HAP-1 (cell line): ENCODE data around the gene BPIFB3.

Experiments
- DNase-seq, 2 experiments: peaks; one replicate each; pipeline ENCODE4 v3.0.0-alpha.2; 2016 to 2020; ENCODE audit warnings: low spot score in 2 of 2
- H3K27me3 ChIP-seq: fragments of 250-450 bp; sonication (Bioruptor Pico); 2 replicates; pipeline ENCODE4 v1.5.1; 2020; ENCODE audit warnings: low read depth, mild to moderate bottlenecking, moderate library complexity
- H3K36me3 ChIP-seq: fragments of 250-450 bp; sonication (Bioruptor Pico); replicated peaks from 2 replicates; pipeline ENCODE4 v1.5.1; 2020; ENCODE audit warnings: mild to moderate bottlenecking
- H3K4me1 ChIP-seq: fragments of 250-450 bp; sonication (Bioruptor Pico); 2 replicates; pipeline ENCODE4 v1.5.1; 2020; ENCODE audit warnings: mild to moderate bottlenecking
- H3K4me3 ChIP-seq: fragments of 250-450 bp; sonication (Bioruptor Pico); 2 replicates; pipeline ENCODE4 v1.5.1; 2020; ENCODE audit warnings: mild to moderate bottlenecking, moderate library complexity
- H3K9me3 ChIP-seq: fragments of 250-450 bp; sonication (Bioruptor Pico); 2 replicates; pipeline ENCODE4 v1.5.1; 2020; ENCODE audit warnings: mild to moderate bottlenecking, moderate library complexity
- in situ Hi-C: fragments of 300-500 bp; cut with MboI; formaldehyde crosslinking; loops from 3 replicates; pipeline ENCODE4 v1.14.3; 2020; ENCODE audit warnings: low sequenced_read_pairs, inconsistent platforms, mixed read lengths

BPIFB3 gene

DNA sequence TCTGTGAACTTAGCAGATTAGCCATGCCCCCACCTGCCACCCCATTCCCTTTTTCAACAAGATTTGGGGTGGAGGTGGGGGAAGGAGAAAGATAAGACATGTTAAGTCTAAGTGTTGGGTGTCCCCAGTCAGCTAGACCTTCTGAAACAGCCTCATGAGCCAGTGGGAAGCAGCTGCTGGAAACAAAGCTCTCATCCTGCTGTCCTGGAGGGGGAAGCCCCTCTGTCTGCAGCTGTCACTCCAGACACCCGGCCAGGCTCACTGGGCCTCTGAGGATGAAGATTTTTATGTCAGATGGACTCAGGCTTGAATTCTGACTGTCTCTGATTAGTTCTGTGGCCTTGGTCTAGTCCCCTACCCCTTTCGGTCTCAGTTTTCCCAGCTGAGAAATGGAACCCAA lies 1.1 kb downstream of the BPIFB3 start:
- Histone ChIP-seq H3K4me3 (no peak overlapping the region), H3K36me3 (no peaks in the 10 kb centered on the region), H3K4me1 (no peaks in the 10 kb centered on the region), H3K9me3 (no peaks in the 10 kb centered on the region), H3K27me3 (no peaks in the 10 kb centered on the region)
- DNase-seq: no peak
- in situ Hi-C loops: no loop called here

- H3K4me1 ChIP-seq: no peaks in the 10 kb centered on the region
- no peaks in the 10 kb centered on the region; the same call in 1 of the 2 replicates for H3K27me3 ChIP-seq
- no peaks in the 10 kb centered on the region for H3K9me3 ChIP-seq
- no peak overlapping the region for H3K4me3 ChIP-seq
- no peak for DNase-seq
- no peaks in the 10 kb centered on the region for H3K36me3 ChIP-seq
- in situ Hi-C loops: no loop called here
Observed at GRCh38 chr20:33059136-33059535, 5.4 kb downstream of the BPIFB3 start.

- Histone ChIP-seq H3K36me3 (no peaks in the 10 kb centered on the region), H3K4me1 (no peaks in the 10 kb centered on the region), H3K9me3 (no peaks in the 10 kb centered on the region), H3K27me3 (no peaks in the 10 kb centered on the region; the same call in 1 of the 2 replicates), H3K4me3 (no peak overlapping the region)
- DNase-seq: no peak
- in situ Hi-C loops: no loop called here
Observed at GRCh38 chr20:33059741-33060390, 6.2 kb downstream of the BPIFB3 start.

- Histone ChIP-seq H3K27me3 (no peaks in the 10 kb centered on the region; the same call in 1 of the 2 replicates), H3K9me3 (no peaks in the 10 kb centered on the region), H3K4me3 (no peak overlapping the region), H3K36me3 (no peaks in the 10 kb centered on the region), H3K4me1 (no peaks in the 10 kb centered on the region)
- DNase-seq: no peak
- in situ Hi-C loops: no loop called here
Observed at GRCh38 chr20:33061658-33062028, 7.9 kb downstream of the BPIFB3 start.

DNA sequence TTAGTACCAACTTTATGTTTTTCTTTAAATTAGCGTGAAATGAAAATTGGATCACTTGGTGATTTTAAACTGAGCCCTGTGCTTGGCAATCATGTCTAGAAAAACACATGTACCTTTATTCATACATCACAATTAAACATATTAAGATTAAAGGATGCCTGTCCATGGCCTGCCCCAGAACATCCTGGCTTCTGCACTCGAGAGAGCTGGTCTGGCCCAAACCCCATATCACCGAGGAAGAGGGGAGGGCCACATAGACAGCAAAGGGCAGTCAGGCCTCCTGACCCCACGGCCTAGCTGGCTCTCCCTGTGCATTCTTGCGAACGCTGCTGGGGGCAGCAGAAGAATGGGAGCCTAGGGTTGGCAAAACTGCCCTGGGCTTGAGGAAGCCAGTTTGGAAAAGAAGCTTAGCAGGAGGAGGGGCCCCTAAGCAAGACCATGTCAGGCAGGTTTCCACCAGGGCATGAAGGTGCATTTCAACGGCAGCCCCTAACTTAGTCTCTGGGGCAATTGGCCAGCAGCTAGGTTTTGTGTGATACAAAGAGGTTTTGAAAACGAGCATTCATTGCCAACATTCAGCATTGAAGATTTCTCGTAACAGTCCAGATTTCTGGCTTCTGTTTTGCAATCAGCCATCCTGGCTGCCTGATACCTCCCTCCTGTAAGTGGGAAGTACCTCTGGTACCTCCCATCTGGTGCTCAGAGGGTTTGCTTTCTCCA lies 8.6 kb downstream of the BPIFB3 start:
- H3K36me3 ChIP-seq: no peaks in the 10 kb centered on the region
- no peaks in the 10 kb centered on the region; the same call in 1 of the 2 replicates for H3K27me3 ChIP-seq
- no peaks in the 10 kb centered on the region for H3K4me1 ChIP-seq
- no peak overlapping the region for H3K4me3 ChIP-seq
- DNase-seq: no peak
- in situ Hi-C loops: no loop called here
- H3K9me3 ChIP-seq: no peaks in the 10 kb centered on the region

DNA sequence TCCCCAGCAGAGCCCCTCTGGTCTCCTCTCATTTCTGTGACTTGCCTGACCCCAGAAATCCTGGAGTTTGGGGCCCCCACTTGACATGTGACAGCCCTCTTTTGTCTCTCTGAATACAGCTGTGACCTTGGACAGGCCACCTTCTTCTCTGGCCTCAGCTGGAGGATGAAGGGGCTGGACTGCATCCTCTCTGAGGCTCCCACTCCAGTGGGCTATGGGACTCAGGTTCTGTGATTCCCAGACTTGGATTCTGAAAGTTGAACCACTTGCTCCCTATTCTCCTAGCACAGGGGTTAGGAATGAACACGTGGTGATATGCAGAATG lies 9.1 kb downstream of the BPIFB3 start:
- H3K4me3 ChIP-seq: no peak overlapping the region
- no peak for DNase-seq
- H3K36me3 ChIP-seq: no peaks in the 10 kb centered on the region
- H3K27me3 ChIP-seq: no peaks in the 10 kb centered on the region; the same call in 1 of the 2 replicates
- in situ Hi-C loops: no loop called here
- H3K4me1 ChIP-seq: no peaks in the 10 kb centered on the region
- no peaks in the 10 kb centered on the region for H3K9me3 ChIP-seq

GRCh38 chr20:33063271-33063670 lies 9.6 kb downstream of the BPIFB3 start:
- no peaks in the 10 kb centered on the region; the same call in 1 of the 2 replicates for H3K27me3 ChIP-seq
- in situ Hi-C loops: no loop called here
- H3K36me3 ChIP-seq: no peaks in the 10 kb centered on the region
- no peak for DNase-seq
- H3K9me3 ChIP-seq: no peaks in the 10 kb centered on the region
- no peak overlapping the region for H3K4me3 ChIP-seq
- H3K4me1 ChIP-seq: no peaks in the 10 kb centered on the region

DNA sequence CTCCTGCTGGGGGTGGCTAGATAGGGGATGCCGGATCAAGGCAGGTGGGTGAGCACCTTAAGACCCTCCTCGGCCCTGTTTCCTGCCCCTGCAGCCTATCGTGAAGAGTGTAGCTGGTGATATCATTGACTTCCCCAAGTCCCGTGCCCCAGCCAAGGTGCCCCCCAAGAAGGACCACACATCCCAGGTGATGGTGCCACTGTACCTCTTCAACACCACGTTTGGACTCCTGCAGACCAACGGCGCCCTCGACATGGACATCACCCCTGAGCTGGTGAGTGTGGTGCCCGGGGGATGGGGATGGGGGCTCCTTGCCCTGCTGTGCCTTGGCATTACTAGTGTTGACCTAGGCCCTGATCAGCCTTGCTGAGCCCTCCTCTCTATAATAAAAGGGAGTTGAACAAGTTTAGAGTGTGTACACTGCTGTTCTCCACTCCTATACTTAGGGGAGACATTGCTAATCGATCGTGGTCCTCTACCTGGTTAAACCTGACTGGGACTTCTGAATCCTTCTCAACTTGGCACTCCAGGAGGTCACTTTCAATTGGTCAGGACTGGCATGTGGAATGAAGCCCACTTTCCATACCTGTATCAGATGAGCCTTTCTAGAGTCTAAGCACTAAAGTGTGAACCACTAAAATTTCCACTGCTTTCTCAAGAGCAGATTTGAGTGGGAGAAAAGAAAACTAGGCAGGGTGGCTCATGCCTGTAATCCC lies 11.0 kb downstream of the BPIFB3 start:
- no peak overlapping the region for H3K4me3 ChIP-seq
- no peaks in the 10 kb centered on the region for H3K36me3 ChIP-seq
- no peaks in the 10 kb centered on the region for H3K4me1 ChIP-seq
- in situ Hi-C loops: no loop called here
- no peak for DNase-seq
- no peaks in the 10 kb centered on the region for H3K9me3 ChIP-seq
- H3K27me3 ChIP-seq: no peaks in the 10 kb centered on the region; the same call in 1 of the 2 replicates

DNA sequence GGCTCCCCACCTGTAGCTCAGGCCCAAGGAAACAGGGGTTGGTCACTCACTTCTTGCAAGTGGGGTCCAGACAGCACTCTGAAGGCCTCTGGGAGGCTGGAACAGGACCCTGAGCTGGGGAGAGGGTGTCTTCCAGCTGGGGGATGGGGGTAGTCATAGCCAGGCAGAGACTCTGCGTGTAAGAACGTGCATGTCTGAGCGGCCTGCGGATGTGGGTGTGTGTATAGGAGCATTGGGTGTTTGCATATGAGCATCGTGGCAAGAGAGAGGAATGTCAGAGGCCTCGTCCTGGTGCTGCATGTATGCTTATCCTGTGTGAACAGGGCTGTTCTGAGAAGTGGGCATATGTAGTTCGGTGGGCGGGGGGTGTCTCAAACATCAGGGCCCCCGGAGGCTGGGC lies 12.1 kb downstream of the BPIFB3 start:
- in situ Hi-C loops: no loop called here
- no peaks in the 10 kb centered on the region for H3K36me3 ChIP-seq
- DNase-seq: no peak
- no peaks in the 10 kb centered on the region for H3K4me1 ChIP-seq
- no peaks in the 10 kb centered on the region; the same call in 1 of the 2 replicates for H3K27me3 ChIP-seq
- H3K4me3 ChIP-seq: no peak overlapping the region
- H3K9me3 ChIP-seq: no peaks in the 10 kb centered on the region

DNA sequence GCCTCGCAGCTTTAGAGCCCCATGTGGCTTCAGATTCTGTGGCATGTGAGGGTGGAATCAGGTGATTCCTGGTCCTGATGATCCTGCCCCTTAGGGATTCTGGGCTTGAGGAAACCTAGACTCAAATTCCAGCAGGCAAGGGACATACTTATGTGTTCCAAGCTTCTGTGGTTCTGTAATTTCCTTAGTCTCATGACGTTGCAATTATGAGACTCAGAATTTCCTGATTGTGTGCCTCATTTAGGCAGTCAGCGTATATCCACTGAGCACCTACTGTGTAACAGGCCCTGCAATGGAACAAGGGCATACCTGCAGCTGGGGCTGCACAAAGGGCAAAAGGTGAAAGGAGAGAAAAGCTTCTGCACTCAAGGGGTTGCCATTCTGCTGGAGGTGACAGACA lies 14.1 kb downstream of the BPIFB3 start:
- Histone ChIP-seq H3K4me1 (no peaks in the 10 kb centered on the region), H3K9me3 (no peaks in the 10 kb centered on the region), H3K4me3 (no peak overlapping the region), H3K27me3 (peaks cover 4% of the 10 kb centered on the region; the same call in 1 of the 2 replicates), H3K36me3 (no peaks in the 10 kb centered on the region)
- DNase-seq: no peak
- in situ Hi-C loops: no loop called here

GRCh38 chr20:33068251-33068939 lies 14.7 kb downstream of the BPIFB3 start:
- H3K4me3 ChIP-seq: no peak overlapping the region
- H3K4me1 ChIP-seq: no peaks in the 10 kb centered on the region
- peaks cover 4% of the 10 kb centered on the region; the same call in 1 of the 2 replicates for H3K27me3 ChIP-seq
- no peak for DNase-seq
- no peaks in the 10 kb centered on the region for H3K36me3 ChIP-seq
- H3K9me3 ChIP-seq: no peaks in the 10 kb centered on the region
- in situ Hi-C loops: no loop called here

DNA sequence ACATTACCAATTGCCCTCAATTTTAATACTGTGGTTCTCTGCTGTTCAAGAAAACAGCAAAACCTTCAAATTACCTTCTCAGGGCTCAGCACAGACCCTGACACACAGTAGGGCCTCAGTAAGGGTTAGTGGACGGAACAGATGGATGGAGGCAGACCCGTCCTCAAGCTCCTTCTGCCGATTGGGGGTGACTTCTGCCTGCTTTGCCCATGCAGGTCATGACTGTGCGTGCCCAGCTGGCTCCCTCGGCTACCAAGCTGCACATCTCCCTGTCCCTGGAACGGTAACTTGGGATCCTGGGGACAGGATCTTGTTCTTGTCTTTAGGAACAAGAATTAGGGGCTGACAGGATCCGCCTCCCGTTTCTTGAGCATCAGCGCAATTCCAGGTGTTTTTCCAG lies 16.0 kb downstream of the BPIFB3 start:
- H3K27me3 ChIP-seq: 0 out of 2 replicates have a peak, but pooled peaks cover 4% of the 10 kb centered on the region
- H3K4me1 ChIP-seq: no peaks in the 10 kb centered on the region
- no peak for DNase-seq
- H3K4me3 ChIP-seq: no peak overlapping the region
- H3K36me3 ChIP-seq: no peaks in the 10 kb centered on the region
- in situ Hi-C loops: no loop called here
- no peaks in the 10 kb centered on the region for H3K9me3 ChIP-seq

GRCh38 chr20:33070111-33071053 lies 16.7 kb downstream of the BPIFB3 start:
- no peaks in the 10 kb centered on the region for H3K4me1 ChIP-seq
- in situ Hi-C loops: no loop called here
- 0 out of 2 replicates have a peak, but pooled peaks cover 4% of the 10 kb centered on the region for H3K27me3 ChIP-seq
- no peaks in the 10 kb centered on the region for H3K9me3 ChIP-seq
- no peak overlapping the region for H3K4me3 ChIP-seq
- DNase-seq: no peak
- no peaks in the 10 kb centered on the region for H3K36me3 ChIP-seq
